22Rv1 (cell line): ENCODE data around the gene GPR132.

Experiments
- H3K27ac ChIP-seq: fragments of 450-650 bp; 2 replicates; pipeline ENCODE4 v1.5.1; 2017
- CTCF ChIP-seq: fragments of 450-650 bp; IDR thresholded peaks from 2 replicates; pipeline ENCODE4 v1.5.1; 2017; ENCODE audit warnings: mild to moderate bottlenecking
- ZFX ChIP-seq: fragments of 450-650 bp; IDR thresholded peaks from 2 replicates; pipeline ENCODE4 v1.6.1; 2017; ENCODE audit warnings: antibody characterized with exemption, borderline replicate concordance

The GPR132 gene

DNA sequence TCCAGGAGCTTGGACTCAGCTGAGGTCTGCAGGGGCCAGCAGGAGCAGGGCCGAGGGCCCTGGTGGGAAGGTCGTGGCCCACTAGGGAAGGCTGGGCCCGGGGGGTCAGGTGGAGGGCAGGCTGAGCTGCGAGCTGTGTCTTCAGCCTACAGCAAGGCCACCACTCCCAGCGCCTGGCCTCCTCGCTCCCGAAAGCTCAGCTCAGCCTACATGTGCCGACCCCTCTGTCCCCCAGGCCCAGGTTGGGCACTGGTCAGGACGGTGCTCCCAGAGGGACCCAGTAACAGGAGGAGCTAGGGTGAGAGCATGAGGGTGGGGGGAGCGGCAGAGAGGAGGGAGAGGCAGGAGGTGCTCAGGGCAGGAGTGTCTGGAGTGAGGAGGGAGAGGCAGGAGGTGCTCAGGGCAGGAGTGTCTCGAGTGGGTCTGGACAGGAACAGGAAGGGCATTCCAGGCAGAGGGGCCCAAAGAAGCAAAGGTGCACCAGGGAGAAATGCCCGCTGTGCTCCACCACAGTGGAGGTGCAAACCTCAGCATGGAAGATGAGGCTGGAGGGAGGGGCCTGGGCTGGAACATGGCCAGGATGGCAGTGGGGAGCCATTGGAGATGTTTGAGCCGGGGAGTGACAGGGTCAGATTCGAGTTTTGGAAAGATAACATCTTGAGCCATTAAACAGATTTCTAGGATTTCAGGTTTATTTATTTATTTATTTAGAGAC is 29.1 kb upstream of the GPR132 start:
- peak overlapping the region; percentile 97 for H3K27ac ChIP-seq
- TF ChIP-seq CTCF: no peak
- no peak for TF ChIP-seq ZFX

GRCh38 chr14:105093431-105094192 is 28.4 kb upstream of the GPR132 start:
- H3K27ac ChIP-seq: peak overlapping the region; percentile 97
- TF ChIP-seq ZFX (no peak), CTCF (peak; percentile 68)

- peak overlapping the region; percentile 97 for H3K27ac ChIP-seq
- TF ChIP-seq ZFX (no peak), CTCF (no peak)
Observed at GRCh38 chr14:105093038-105093430, 27.8 kb upstream of the GPR132 start.

DNA sequence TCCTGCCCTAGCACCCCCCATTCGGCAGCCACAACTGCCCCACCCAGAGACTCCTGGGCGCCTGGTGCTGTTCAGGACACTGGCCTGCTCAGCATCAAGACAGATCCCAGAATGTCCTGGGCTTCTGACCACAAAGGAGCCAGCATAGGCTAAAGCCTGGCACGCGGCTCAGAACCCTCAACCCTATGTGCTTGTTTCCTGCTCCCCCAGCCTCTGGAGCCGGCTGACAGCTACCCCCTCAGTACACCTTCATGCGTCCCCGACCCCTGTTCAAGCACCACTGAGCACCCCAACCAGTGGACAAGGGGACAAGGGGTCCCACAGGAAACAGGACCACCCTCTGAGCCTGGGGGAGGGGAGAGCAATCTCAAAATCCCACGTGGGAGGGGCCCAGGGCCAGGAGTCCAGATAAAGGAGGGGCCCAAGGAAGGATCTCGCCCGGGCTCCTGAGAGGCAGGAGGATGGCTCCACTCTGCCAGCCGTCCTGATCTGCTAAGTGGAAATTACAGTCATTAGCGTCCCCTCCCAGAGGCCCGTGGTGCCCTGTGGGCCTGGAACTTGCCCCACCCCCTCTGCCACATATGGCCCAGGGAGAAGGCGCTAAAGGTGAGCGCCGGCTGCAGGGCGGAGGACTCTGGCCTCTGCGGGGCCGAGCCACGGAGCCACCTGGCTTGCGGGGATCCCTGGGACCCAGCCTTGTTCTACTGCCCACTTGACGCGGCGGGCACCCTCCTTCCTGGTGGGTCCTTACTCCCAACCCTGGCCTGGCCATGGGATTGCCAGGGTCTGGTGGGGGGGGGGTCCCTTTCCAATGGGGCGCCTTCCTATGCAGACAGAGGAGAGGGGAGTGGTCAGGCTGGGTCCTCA is 27.2 kb upstream of the GPR132 start:
- TF ChIP-seq CTCF: no peak
- TF ChIP-seq ZFX: no peak
- peak overlapping the region; percentile 97 for H3K27ac ChIP-seq

DNA sequence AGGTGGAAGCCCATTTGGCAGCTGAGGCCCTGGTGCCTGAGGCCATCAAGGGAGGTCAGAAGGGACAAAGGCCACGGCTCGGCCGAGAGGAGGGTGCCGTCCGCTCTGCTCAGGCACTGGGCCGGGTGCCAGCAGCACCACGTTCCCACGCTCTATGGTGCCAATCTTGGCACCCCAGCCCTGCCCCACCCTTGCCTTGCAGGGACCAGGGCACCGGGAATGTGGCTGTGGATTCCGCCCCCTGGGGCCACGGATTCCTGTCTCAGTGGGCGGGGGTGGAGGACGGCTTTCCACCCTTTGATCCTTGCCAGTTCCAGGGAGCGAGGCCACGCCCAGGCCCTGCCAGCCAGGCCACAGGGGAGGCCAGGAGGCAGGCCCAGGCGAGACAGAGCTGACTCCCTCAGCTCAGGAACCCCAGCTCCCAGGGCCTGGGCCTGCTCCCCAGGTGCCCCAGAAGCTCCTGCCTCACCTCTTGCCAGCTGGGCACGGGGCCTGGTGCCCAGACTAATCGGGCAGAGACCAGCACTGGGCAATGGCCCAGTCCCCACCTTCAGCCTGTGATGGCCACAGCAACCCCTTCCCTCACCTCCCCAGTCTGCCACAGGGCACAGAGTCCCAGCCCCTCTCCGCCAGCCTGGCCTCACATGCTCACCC is 26.4 kb upstream of the GPR132 start:
- TF ChIP-seq ZFX (no peak), CTCF (no peak)
- peak overlapping the region; percentile 97 for H3K27ac ChIP-seq

- H3K27ac ChIP-seq: peak overlapping the region; percentile 97
- no peak for TF ChIP-seq CTCF
- TF ChIP-seq ZFX: no peak
Observed at GRCh38 chr14:105091054-105091516, 25.9 kb upstream of the GPR132 start.
